Thyroid gland (tissue), 4 donors: ENCODE results near the gene HHAT.

Experiments used
- CTCF ChIP-seq, 6 experiments: fragments of 200-600 bp in 3 of 6; fragments of 450-650 bp in 3 of 6; sonication (generic) in 3 of 6; IDR thresholded peaks; one replicate each; pipeline ENCODE4 v1.5.1; 2016 to 2019; ENCODE audit warnings: antibody characterized with exemption in 6 of 6, mild to moderate bottlenecking in 2 of 6, inconsistent platforms in 1 of 6, moderate library complexity in 1 of 6
- POLR2A ChIP-seq, 2 donors: fragments of 450-650 bp; IDR thresholded peaks; one replicate each; pipeline ENCODE4 v1.6.1; 2017; ENCODE audit warnings: antibody characterized with exemption in 2 of 2, mild to moderate bottlenecking in 2 of 2, moderate library complexity in 1 of 2

GRCh38 chr1:210571356-210572284 lies 242.9 kb downstream of the HHAT start:
- TF ChIP-seq CTCF (IDR thresholded peaks at IDR 0.05) (no peak), POLR2A (IDR thresholded peaks at IDR 0.05) (no peak)
